ENCODE data around the gene ITCH. TPM values are rescaled to one million over a fixed set of nuclear protein-coding genes. Genes with fewer than 3 reads are reported as not detected.
"Not testable (repeated sequence)": the region's sequence is repeated elsewhere in the genome, so short reads cannot be mapped to it uniquely, and the experiment has no call there.

The ITCH gene
- total RNA-seq, 1 experiment from 2014 or later: 68.3 TPM

GRCh38 chr20:34515484-34516246, 152.6 kb downstream of the ITCH start:
- DNase-seq (ENCODE audit: unreplicated experiment): peak; percentile 80
- TF ChIP-seq, protein P1, sequence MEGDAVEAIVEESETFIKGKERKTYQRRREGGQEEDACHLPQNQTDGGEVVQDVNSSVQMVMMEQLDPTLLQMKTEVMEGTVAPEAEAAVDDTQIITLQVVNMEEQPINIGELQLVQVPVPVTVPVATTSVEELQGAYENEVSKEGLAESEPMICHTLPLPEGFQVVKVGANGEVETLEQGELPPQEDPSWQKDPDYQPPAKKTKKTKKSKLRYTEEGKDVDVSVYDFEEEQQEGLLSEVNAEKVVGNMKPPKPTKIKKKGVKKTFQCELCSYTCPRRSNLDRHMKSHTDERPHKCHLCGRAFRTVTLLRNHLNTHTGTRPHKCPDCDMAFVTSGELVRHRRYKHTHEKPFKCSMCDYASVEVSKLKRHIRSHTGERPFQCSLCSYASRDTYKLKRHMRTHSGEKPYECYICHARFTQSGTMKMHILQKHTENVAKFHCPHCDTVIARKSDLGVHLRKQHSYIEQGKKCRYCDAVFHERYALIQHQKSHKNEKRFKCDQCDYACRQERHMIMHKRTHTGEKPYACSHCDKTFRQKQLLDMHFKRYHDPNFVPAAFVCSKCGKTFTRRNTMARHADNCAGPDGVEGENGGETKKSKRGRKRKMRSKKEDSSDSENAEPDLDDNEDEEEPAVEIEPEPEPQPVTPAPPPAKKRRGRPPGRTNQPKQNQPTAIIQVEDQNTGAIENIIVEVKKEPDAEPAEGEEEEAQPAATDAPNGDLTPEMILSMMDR (IDR thresholded peaks at IDR 0.05; ENCODE audit: unreplicated experiment): no peak
- TSS peak; percentile 65 for BruUV-seq (replicated peaks)
- peaks cover 48% of the 10 kb centered on the region for H3K36me3 Mint-ChIP-seq (ENCODE audit: insufficient read depth, unreplicated experiment)
- peaks cover 15% of the 10 kb centered on the region for H3K4me1 Mint-ChIP-seq (ENCODE audit: insufficient read depth, unreplicated experiment)
- H3K27me3 Mint-ChIP-seq (ENCODE audit: insufficient read depth, unreplicated experiment): no peaks in the 10 kb centered on the region
- H3K9me3 Mint-ChIP-seq (ENCODE audit: unreplicated experiment): no peaks in the 10 kb centered on the region
- intact Hi-C loops (cut with micrococcal nuclease): loop anchor here (1.0 to 2.0 kb wide), 2 partner anchors 11 to 203 kb away; no protein-coding TSS in a partner anchor
- peak overlapping the region; percentile 99 for H3K27ac Mint-ChIP-seq (ENCODE audit: low read depth, unreplicated experiment)
- ChIA-PET CTCF (interaction anchor here (0.6 to 3.9 kb wide), 11 partner anchors 11 to 325 kb away, joined by 3 to 40 read pairs (median 4); partner anchors contain the start of gene ITCH), POLR2A (interaction anchor here (0.5 to 4.4 kb wide), 52 partner anchors 10 to 959 kb away, joined by 3 to 205 read pairs (median 5); partner anchors contain the start of genes ACSS2, AHCY, EIF2S2 and ITCH)
- peak overlapping the region; percentile 97 for H3K4me3 Mint-ChIP-seq (ENCODE audit: unreplicated experiment)

- H3K36me3 Mint-ChIP-seq (ENCODE audit: insufficient read depth, unreplicated experiment): peaks cover 42% of the 10 kb centered on the region
- ChIA-PET CTCF (interaction anchor here (0.7 to 3.9 kb wide), 17 partner anchors 8 to 976 kb away, joined by 3 to 40 read pairs (median 3); partner anchors contain the start of gene ITCH), POLR2A (interaction anchor here (0.6 to 4.4 kb wide), 48 partner anchors 9 to 1226 kb away, joined by 3 to 205 read pairs (median 5); partner anchors contain the start of genes ACSS2, AHCY, EIF2S2 and ITCH)
Observed at GRCh38 chr20:34516247-34517113, 153.4 kb downstream of the ITCH start, which contains the start of gene DYNLRB1. Gene DYNLRB1, plus strand, starts transcription at chr20:34516422. Its CDS starts 37 bp downstream, at chr20:34516459.

GRCh38 chr20:34517114-34517505, 154.0 kb downstream of the ITCH start:
- intact Hi-C loops (cut with micrococcal nuclease): no loop called here
- POLR2A ChIA-PET: interaction anchor here (0.6 to 4.4 kb wide), 35 partner anchors 8 to 576 kb away, joined by 3 to 205 read pairs (median 5); partner anchors contain the start of genes ACSS2, AHCY, ITCH and NCOA6
- no peaks in the 10 kb centered on the region for H3K9me3 Mint-ChIP-seq (ENCODE audit: unreplicated experiment)
- H3K4me1 Mint-ChIP-seq (ENCODE audit: insufficient read depth, unreplicated experiment): peaks cover 18% of the 10 kb centered on the region
- H3K4me3 Mint-ChIP-seq (ENCODE audit: unreplicated experiment): peak overlapping the region; percentile 97
- BruUV-seq (replicated peaks): no TSS peak
- H3K27ac Mint-ChIP-seq (ENCODE audit: low read depth, unreplicated experiment): peak overlapping the region; percentile 99
- CTCF ChIA-PET: interaction anchor here (0.7 to 3.9 kb wide), 11 partner anchors 7 to 977 kb away, joined by 3 to 40 read pairs (median 3); no protein-coding TSS in a partner anchor
- peaks cover 45% of the 10 kb centered on the region for H3K36me3 Mint-ChIP-seq (ENCODE audit: insufficient read depth, unreplicated experiment)
- H3K27me3 Mint-ChIP-seq (ENCODE audit: insufficient read depth, unreplicated experiment): no peaks in the 10 kb centered on the region
- DNase-seq (ENCODE audit: unreplicated experiment): no peak
- TF ChIP-seq, protein P1 (IDR thresholded peaks at IDR 0.05; ENCODE audit: unreplicated experiment): no peak

More at GRCh38 chr20:34516247-34517113, 153.4 kb downstream of the ITCH start, which contains the start of gene DYNLRB1:
- intact Hi-C loops (cut with micrococcal nuclease): loop anchor here (1.0 kb wide), 1 partner anchor 10 kb away; no protein-coding TSS in a partner anchor
- no peaks in the 10 kb centered on the region for H3K9me3 Mint-ChIP-seq (ENCODE audit: unreplicated experiment)
- TF ChIP-seq, protein P1 (IDR thresholded peaks at IDR 0.05; ENCODE audit: unreplicated experiment): no peak
- H3K27ac Mint-ChIP-seq (ENCODE audit: low read depth, unreplicated experiment): peak within 1 kb of the TSS; percentile 99
- peak; percentile 97 for DNase-seq (ENCODE audit: unreplicated experiment)
- H3K4me1 Mint-ChIP-seq (ENCODE audit: insufficient read depth, unreplicated experiment): peaks cover 15% of the 10 kb centered on the region
- BruUV-seq (replicated peaks): TSS peak; percentile 44
- H3K27me3 Mint-ChIP-seq (ENCODE audit: insufficient read depth, unreplicated experiment): no peaks in the 10 kb centered on the region
- H3K4me3 Mint-ChIP-seq (ENCODE audit: unreplicated experiment): peak within 1 kb of the TSS; percentile 97

- H3K4me3 Mint-ChIP-seq (ENCODE audit: unreplicated experiment); BruUV-seq (replicated peaks); H3K27me3 Mint-ChIP-seq (ENCODE audit: insufficient read depth, unreplicated experiment); intact Hi-C loops (cut with micrococcal nuclease); H3K27ac Mint-ChIP-seq (ENCODE audit: low read depth, unreplicated experiment); H3K9me3 Mint-ChIP-seq (ENCODE audit: unreplicated experiment); DNase-seq (ENCODE audit: unreplicated experiment): not testable (repeated sequence)
- H3K36me3 Mint-ChIP-seq (ENCODE audit: insufficient read depth, unreplicated experiment): peaks cover 43% of the 10 kb centered on the region
- H3K4me1 Mint-ChIP-seq (ENCODE audit: insufficient read depth, unreplicated experiment): peaks cover 25% of the 10 kb centered on the region
- POLR2A ChIA-PET: interaction anchor here (0.6 to 1.5 kb wide), 4 partner anchors 23 to 273 kb away, joined by 3 read pairs; partner anchors contain the start of gene AHCY
- CTCF ChIA-PET: interaction anchor here (0.6 to 0.8 kb wide), 3 partner anchors 59 to 251 kb away, joined by 3 read pairs; no protein-coding TSS in a partner anchor
Observed at GRCh38 chr20:34518863-34519262, 155.8 kb downstream of the ITCH start.

DNA sequence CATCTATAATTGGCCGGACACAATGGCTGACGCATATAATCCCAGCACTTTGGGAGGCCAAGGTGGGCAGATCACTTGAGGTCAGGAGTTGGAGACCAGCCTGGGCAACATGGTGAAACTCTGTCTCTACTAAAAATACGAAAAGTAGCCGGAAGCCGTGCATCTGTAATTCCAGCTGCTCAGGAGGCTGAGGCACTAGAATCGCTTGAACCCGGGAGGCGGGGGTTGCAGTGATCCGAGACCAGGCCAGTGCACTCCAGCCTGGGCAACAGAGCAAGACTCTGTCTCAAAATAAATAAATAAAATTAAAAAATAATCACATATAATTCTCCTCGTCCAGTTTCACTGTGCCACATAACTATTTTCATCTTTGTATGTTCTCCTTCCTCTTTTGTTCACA, 156.8 kb downstream of the ITCH start:
- peaks cover 46% of the 10 kb centered on the region for H3K36me3 Mint-ChIP-seq (ENCODE audit: insufficient read depth, unreplicated experiment)
- H3K27ac Mint-ChIP-seq (ENCODE audit: low read depth, unreplicated experiment): not testable (repeated sequence)
- CTCF ChIA-PET: interaction anchor here (0.6 to 0.8 kb wide), 2 partner anchors 207 to 250 kb away, joined by 3 read pairs; no protein-coding TSS in a partner anchor

More for the DNA sequence above, 156.8 kb downstream of the ITCH start:
- H3K27me3 Mint-ChIP-seq (ENCODE audit: insufficient read depth, unreplicated experiment); DNase-seq (ENCODE audit: unreplicated experiment); BruUV-seq (replicated peaks); H3K9me3 Mint-ChIP-seq (ENCODE audit: unreplicated experiment); POLR2A ChIA-PET; H3K4me3 Mint-ChIP-seq (ENCODE audit: unreplicated experiment): not testable (repeated sequence)
- peaks cover 16% of the 10 kb centered on the region for H3K4me1 Mint-ChIP-seq (ENCODE audit: insufficient read depth, unreplicated experiment)
- intact Hi-C loops (cut with micrococcal nuclease): loop anchor here (10.0 kb wide), 1 partner anchor 325 kb away; no protein-coding TSS in a partner anchor
